HEK293T (cell line): ENCODE results near the gene VIP.

ENCODE experiments used
- CTCF ChIA-PET: fragments of 350-600 bp; formaldehyde crosslinking; extraction: SDS; loops from one replicate; lab custom pipeline; 2021; ENCODE audit warnings: antibody characterized with exemption, inconsistent platforms; lab: Yijun Ruan, JAX
- POLR2A ChIA-PET: fragments of 350-600 bp; formaldehyde crosslinking; extraction: SDS; loops from one replicate; lab custom pipeline; 2020; ENCODE audit warnings: antibody characterized with exemption, inconsistent platforms; lab: Yijun Ruan, JAX
- DNase-seq: peaks from one replicate; pipeline ENCODE4 v3.0.0; 2012; ENCODE audit warnings: mixed read lengths; ENCODE audit errors: extremely low spot score
- ARNT ChIP-seq: fragments of 450-650 bp; IDR thresholded peaks from 2 replicates; pipeline ENCODE4 v1.6.1; 2017; ENCODE audit warnings: mild to moderate bottlenecking
- BHLHE40 ChIP-seq: fragments of 450-650 bp; IDR thresholded peaks from 2 replicates; pipeline ENCODE4 v1.6.1; 2016; ENCODE audit warnings: mild to moderate bottlenecking, moderate library complexity, borderline replicate concordance
- CTBP1 ChIP-seq: fragments of 450-650 bp; IDR thresholded peaks from 2 replicates; pipeline ENCODE4 v1.6.1; 2016; ENCODE audit warnings: borderline replicate concordance
- ELF4 ChIP-seq: fragments of 450-650 bp; IDR thresholded peaks from 2 replicates; pipeline ENCODE4 v1.6.1; 2017; ENCODE audit warnings: antibody characterized with exemption
- FOXA1 ChIP-seq: fragments of 450-650 bp; IDR thresholded peaks from 2 replicates; pipeline ENCODE4 v1.6.1; 2016; ENCODE audit warnings: mild to moderate bottlenecking
- FOXK2 ChIP-seq: fragments of 450-650 bp; IDR thresholded peaks from 2 replicates; pipeline ENCODE4 v1.6.1; 2016; ENCODE audit warnings: mild to moderate bottlenecking
- FOXM1 ChIP-seq: fragments of 450-650 bp; IDR thresholded peaks from 2 replicates; pipeline ENCODE4 v1.6.1; 2017; ENCODE audit warnings: mild to moderate bottlenecking, borderline replicate concordance
- HDGF ChIP-seq: fragments of 450-650 bp; IDR thresholded peaks from 2 replicates; pipeline ENCODE4 v1.6.1; 2017; ENCODE audit warnings: antibody characterized with exemption, borderline replicate concordance
- L3MBTL2 ChIP-seq: fragments of 450-650 bp; conservative IDR thresholded peaks from 2 replicates; pipeline ENCODE4 v1.6.1; 2016; ENCODE audit warnings: mild to moderate bottlenecking
- LEF1 ChIP-seq: fragments of 450-650 bp; IDR thresholded peaks from 2 replicates; pipeline ENCODE4 v1.6.1; 2017; ENCODE audit warnings: mild to moderate bottlenecking, borderline replicate concordance
- NFRKB ChIP-seq: fragments of 450-650 bp; IDR thresholded peaks from 2 replicates; pipeline ENCODE4 v1.6.1; 2016; ENCODE audit warnings: mild to moderate bottlenecking, moderate library complexity
- SP1 ChIP-seq: fragments of 450-650 bp; IDR thresholded peaks from 2 replicates; pipeline ENCODE4 v1.6.1; 2017
- SUZ12 ChIP-seq: fragments of 450-650 bp; IDR thresholded peaks from 2 replicates; pipeline ENCODE4 v1.6.1; 2016; ENCODE audit warnings: mild to moderate bottlenecking
- TARDBP ChIP-seq: fragments of 450-650 bp; IDR thresholded peaks from 2 replicates; pipeline ENCODE4 v1.6.1; 2016
- ZNF384 ChIP-seq: fragments of 450-650 bp; IDR thresholded peaks from 2 replicates; pipeline ENCODE4 v1.6.1; 2016
- TF ChIP-seq, protein P1 (sequence below): fragments of 450-650 bp; IDR thresholded peaks from 2 replicates; pipeline ENCODE4 v1.6.1; 2016

Gene VIP

DNA sequence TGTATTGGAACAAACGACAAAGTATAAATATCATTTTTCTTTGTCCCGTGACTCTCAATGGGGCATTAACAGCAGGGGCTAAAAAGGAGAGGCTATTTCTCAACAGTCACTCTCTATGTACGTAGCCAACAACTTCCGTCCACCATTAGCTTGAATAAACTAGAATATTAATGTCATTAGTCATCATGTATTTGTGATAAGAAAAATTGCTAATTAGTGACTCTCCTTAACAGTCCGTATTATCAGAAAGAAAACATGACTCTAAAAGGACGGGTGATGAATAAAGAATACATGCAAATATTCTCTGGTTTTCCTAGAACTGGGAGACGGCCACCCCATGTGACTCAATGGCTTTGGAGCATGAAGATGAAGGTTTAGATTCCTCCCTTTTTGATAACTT, 18.6 kb downstream of the VIP start:
- POLR2A ChIA-PET, result no interaction called here
- TF ChIP-seq LEF1, result no peak
- TF ChIP-seq FOXK2, result no peak
- TF ChIP-seq L3MBTL2, result no peak
- TF ChIP-seq HDGF, result no peak
- TF ChIP-seq SP1, result no peak
- no peak for TF ChIP-seq TARDBP
- TF ChIP-seq FOXM1, result no peak
- no peak for TF ChIP-seq BHLHE40
- TF ChIP-seq, protein P1, sequence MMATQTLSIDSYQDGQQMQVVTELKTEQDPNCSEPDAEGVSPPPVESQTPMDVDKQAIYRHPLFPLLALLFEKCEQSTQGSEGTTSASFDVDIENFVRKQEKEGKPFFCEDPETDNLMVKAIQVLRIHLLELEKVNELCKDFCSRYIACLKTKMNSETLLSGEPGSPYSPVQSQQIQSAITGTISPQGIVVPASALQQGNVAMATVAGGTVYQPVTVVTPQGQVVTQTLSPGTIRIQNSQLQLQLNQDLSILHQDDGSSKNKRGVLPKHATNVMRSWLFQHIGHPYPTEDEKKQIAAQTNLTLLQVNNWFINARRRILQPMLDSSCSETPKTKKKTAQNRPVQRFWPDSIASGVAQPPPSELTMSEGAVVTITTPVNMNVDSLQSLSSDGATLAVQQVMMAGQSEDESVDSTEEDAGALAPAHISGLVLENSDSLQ, result no peak
- TF ChIP-seq SUZ12, result no peak
- no peak for TF ChIP-seq ELF4
- TF ChIP-seq ZNF384, result no peak
- TF ChIP-seq ARNT, result no peak
- TF ChIP-seq NFRKB, result no peak
- no peak for TF ChIP-seq FOXA1
- no peak for TF ChIP-seq CTBP1
- no peak for DNase-seq
- CTCF ChIA-PET, result no interaction called here

DNA sequence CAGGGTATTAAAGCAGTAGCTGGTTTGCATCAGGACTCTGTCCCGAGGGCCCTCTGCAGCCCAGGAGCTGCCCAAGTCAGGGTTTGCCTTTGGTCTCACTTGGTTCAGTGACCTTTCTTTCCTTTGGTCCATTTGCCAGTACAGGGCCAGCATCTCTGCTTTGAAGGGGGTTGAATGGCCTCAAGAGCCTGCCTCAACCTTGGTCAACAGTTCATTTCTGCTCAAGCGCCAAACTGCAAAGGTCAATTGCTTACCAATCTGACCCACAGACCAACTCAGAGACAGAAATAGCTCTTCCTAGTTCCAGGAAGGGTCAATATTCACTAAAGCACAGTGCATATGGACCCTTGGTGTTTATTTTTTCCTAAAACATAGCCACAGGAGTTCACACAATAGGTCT, 19.4 kb downstream of the VIP start:
- TF ChIP-seq ARNT, result no peak
- no peak for TF ChIP-seq FOXA1
- TF ChIP-seq CTBP1, result no peak
- TF ChIP-seq TARDBP, result no peak
- no peak for TF ChIP-seq SP1
- no peak for TF ChIP-seq BHLHE40
- no peak for TF ChIP-seq ZNF384
- TF ChIP-seq, protein P1, result no peak
- TF ChIP-seq ELF4, result no peak
- no peak for TF ChIP-seq SUZ12
- TF ChIP-seq L3MBTL2, result no peak
- no peak for TF ChIP-seq NFRKB
- TF ChIP-seq LEF1, result no peak
- TF ChIP-seq FOXM1, result no peak
- no peak for DNase-seq
- CTCF ChIA-PET, result no interaction called here
- POLR2A ChIA-PET, result no interaction called here

DNA sequence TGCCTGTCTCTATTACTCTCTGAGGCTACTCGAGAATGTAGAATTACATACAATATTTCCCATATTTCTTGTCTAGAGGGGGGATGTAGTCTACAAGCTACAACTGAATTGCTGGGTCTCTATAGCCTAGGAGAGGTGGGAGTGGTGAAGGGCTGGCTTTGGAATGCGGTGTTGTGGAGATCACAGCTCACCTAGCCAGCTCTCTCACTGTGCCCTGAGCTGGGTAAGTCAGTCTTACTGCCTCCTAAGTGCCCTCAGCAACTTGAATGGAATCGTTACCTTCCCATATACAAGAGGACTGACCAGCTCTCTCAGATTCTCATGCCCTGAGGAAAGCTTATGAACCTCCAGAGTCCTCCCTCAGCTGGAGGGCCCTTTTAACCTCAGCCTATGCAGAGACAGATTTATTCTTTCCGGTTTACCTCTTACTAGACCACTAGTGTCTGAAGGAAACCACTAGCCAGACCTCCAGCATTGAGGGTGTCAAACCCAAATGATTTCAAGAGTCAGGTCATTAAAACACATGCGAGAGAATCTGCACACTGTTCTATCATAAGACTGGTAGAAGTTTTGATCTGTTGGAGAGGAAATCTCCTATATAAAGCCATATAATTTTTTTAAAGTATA, 20.6 kb downstream of the VIP start:
- DNase-seq, result no peak
- ChIA-PET POLR2A (no interaction called here), CTCF (no interaction called here)
- TF ChIP-seq L3MBTL2 (no peak), LEF1 (no peak), SP1 (no peak), ARNT (no peak), TARDBP (no peak), FOXA1 (no peak), SUZ12 (no peak), NFRKB (no peak), CTBP1 (no peak), FOXM1 (no peak), FOXK2 (no peak), BHLHE40 (no peak), HDGF (no peak)
- TF ChIP-seq, protein P1, result no peak

DNA sequence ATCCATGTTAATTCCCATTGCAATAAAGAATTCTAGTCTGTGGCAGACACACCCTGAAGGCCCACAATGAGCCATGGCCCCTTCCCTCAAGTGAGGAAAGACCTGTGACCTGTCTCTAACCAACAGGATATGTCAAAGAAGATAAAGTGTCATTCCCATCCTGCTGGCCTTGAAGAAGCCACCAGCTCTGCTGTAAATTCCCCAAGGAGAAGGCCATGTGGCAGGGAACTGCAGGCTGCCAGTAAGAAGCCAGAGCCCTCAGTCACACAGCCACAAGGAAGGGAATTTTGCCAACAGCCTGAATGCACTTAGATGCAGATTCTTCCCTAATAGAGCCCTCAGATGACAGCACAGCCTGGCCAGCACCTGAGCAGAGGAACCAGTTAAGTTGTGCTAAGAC, 24.8 kb downstream of the VIP start:
- TF ChIP-seq ZNF384 (no peak), FOXA1 (no peak), NFRKB (no peak), LEF1 (no peak), ARNT (no peak), SP1 (no peak), ELF4 (no peak), L3MBTL2 (no peak)
- no peak for DNase-seq
- POLR2A ChIA-PET, result no interaction called here
- CTCF ChIA-PET, result no interaction called here

DNA sequence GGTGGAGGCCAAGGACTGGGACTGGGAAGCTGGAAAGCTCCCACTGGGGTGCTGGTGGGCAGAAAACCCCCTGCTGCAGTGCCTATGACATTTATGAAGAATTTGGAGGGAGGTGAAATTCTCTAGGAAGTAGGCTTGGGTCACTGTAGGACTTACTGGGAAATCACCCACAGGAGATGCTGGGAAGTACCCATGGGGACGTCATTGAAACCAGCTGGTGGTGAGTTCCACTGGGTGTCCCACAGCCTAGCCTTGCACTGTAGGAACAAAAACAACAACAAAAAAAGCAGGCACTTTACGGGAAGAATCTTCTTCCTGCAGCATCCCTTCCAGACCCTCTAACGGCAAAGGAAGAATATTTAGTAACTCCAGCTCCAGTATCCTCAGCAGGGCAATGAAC, 26.2 kb downstream of the VIP start:
- CTCF ChIA-PET, result interaction anchor here (0.6 kb wide), 1 partner anchor 1287 kb away, joined by 3 read pairs; no protein-coding TSS in a partner anchor
- no peak for TF ChIP-seq ZNF384

DNA sequence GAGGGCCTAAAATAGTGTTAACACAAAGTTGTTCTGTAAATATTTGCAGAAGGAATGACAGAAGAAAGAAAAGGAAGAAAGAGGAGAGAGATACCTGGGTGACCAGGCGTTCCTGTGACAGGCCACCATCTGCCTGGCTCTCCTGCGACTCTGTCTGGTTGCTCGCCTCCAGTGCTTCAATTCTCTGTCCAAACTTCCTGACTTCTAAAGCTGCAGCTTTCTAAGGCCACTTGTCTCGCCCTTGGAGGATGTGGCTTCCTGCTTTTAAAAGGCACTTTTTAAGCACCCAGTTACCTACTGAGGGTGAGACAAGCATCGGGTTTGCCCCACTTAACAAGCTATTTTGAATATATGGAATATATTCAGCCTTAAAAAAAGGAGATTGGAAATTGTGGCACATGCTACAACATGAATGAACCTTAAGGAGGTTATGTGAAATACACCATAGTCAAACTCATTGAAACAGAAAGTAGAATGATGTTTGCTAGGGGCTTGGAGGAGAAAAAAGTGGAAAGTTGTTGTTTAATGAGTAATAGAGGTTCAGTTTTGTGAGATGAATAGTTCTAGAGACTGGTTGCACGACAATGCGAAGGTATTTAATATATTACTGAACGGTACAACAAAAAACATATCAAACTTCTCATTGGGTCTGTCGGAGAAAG, 32.8 kb downstream of the VIP start:
- TF ChIP-seq SP1 (no peak), BHLHE40 (no peak), FOXM1 (no peak), ELF4 (no peak), FOXA1 (no peak), LEF1 (no peak), SUZ12 (no peak)
- CTCF ChIA-PET, result interaction anchor here (0.7 kb wide), 2 partner anchors 22 to 1009 kb away, joined by 3 read pairs; no protein-coding TSS in a partner anchor
- POLR2A ChIA-PET, result no interaction called here
- no peak for DNase-seq

More for the DNA sequence above, 26.2 kb downstream of the VIP start:
- DNase-seq, result no peak
- POLR2A ChIA-PET, result no interaction called here
